ENCODE measurements around the gene LRBA. TPM values are rescaled to one million over a fixed set of nuclear protein-coding genes. Genes with fewer than 3 reads are reported as not detected.
"Not testable (repeated sequence)": the region's sequence is repeated elsewhere in the genome, so short reads cannot be mapped to it uniquely, and the experiment has no call there.

Gene LRBA
- total RNA-seq, 3 donors from 2014 or later (not counting 1 experiment from before 2014, with no cell fraction given): 72.1 to 87.6 (median 83.1) TPM

DNA sequence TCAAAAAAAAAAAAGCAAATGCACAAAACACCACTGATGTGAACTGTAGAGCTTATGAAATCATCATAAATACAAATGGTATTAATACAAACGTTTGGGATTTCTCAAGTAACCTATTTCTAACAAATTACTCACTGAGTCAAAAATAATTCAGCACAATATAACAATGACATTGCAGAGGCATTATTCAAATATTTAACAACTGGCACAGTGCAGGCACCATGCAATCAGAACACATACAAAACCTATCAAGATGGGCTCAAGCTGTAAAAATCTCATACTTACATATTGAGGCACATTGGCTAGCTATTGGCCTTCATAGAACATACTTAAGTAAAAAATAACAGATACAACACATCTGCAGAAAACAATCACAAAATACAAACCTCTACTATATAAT, 81.1 kb downstream of the LRBA start:
- WGBS (ENCODE audit: insufficient coverage): 100% methylated on average over 1 of the region's 1 CpG
- ATAC-seq (no peak), DNase-seq (no peak)
- Histone ChIP-seq H3K4me3 (ENCODE audit: low read length) (no peak overlapping the region), H3K27me3 (ENCODE audit: control insufficient read depth, insufficient read depth, low read length) (no peaks in the 10 kb centered on the region), H3K9me3 (ENCODE audit: control insufficient read depth, insufficient read depth, low read length) (no peaks in the 10 kb centered on the region), H3K4me1 (ENCODE audit: control insufficient read depth, insufficient read depth, low read length) (no peaks in the 10 kb centered on the region), H3K27ac (ENCODE audit: low read length) (no peak overlapping the region), H3K36me3 (ENCODE audit: control insufficient read depth, insufficient read depth, low read length) (no peaks in the 10 kb centered on the region)
- Mint-ChIP-seq H3K4me3 (no peak overlapping the region), H3K36me3 (peaks cover 2% of the 10 kb centered on the region), H3K27ac (no peak overlapping the region), H3K27me3 (ENCODE audit: low read depth in 2 of 2) (no peaks in the 10 kb centered on the region), H3K9me3 (no peaks in the 10 kb centered on the region), H3K4me1 (peaks cover 16 to 19% of the 10 kb centered on the region in 2 donors)
- intact Hi-C loops (cut with micrococcal nuclease): no loop called here
- TF ChIP-seq, protein P1, sequence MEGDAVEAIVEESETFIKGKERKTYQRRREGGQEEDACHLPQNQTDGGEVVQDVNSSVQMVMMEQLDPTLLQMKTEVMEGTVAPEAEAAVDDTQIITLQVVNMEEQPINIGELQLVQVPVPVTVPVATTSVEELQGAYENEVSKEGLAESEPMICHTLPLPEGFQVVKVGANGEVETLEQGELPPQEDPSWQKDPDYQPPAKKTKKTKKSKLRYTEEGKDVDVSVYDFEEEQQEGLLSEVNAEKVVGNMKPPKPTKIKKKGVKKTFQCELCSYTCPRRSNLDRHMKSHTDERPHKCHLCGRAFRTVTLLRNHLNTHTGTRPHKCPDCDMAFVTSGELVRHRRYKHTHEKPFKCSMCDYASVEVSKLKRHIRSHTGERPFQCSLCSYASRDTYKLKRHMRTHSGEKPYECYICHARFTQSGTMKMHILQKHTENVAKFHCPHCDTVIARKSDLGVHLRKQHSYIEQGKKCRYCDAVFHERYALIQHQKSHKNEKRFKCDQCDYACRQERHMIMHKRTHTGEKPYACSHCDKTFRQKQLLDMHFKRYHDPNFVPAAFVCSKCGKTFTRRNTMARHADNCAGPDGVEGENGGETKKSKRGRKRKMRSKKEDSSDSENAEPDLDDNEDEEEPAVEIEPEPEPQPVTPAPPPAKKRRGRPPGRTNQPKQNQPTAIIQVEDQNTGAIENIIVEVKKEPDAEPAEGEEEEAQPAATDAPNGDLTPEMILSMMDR (IDR thresholded peaks at IDR 0.05): no peak

DNA sequence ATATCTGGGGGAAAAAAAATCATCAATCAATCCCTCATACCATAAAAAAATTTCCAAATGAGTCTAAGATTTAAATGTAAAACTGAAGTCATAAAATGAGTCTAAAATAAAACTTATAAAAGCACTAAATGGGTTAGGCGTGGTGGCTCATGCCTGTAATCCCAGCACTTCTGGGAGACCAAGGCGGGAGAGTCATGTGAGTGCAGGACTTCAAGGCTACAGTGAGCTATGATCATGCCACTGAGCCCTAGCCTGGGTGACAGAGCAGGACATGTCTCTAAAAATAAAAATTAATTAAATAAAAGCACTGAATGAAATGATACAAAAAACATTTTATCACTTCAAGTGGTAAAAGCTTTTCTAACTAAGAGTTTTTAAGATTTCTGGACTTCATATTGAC, 83.3 kb downstream of the LRBA start:
- Histone ChIP-seq H3K27me3 (ENCODE audit: control insufficient read depth, insufficient read depth, low read length) (no peaks in the 10 kb centered on the region), H3K27ac (ENCODE audit: low read length) (no peak overlapping the region), H3K36me3 (ENCODE audit: control insufficient read depth, insufficient read depth, low read length) (no peaks in the 10 kb centered on the region), H3K4me1 (ENCODE audit: control insufficient read depth, insufficient read depth, low read length) (no peaks in the 10 kb centered on the region), H3K4me3 (ENCODE audit: low read length) (no peak overlapping the region), H3K9me3 (ENCODE audit: control insufficient read depth, insufficient read depth, low read length) (no peaks in the 10 kb centered on the region)
- ATAC-seq (no peak), DNase-seq (no peak)
- H3K4me1 Mint-ChIP-seq: peaks cover 4 to 8% of the 10 kb centered on the region in 2 donors
- 100% methylated on average over 2 of the region's 2 CpGs for WGBS (ENCODE audit: insufficient coverage)
- H3K27ac Mint-ChIP-seq: no peak overlapping the region
- H3K4me3 Mint-ChIP-seq: no peak overlapping the region
- TF ChIP-seq, protein P1 (IDR thresholded peaks at IDR 0.05): no peak
- H3K36me3 Mint-ChIP-seq: peaks cover 7% of the 10 kb centered on the region
- no peaks in the 10 kb centered on the region for H3K27me3 Mint-ChIP-seq (ENCODE audit: low read depth in 2 of 2)
- intact Hi-C loops (cut with micrococcal nuclease): no loop called here
- H3K9me3 Mint-ChIP-seq: no peaks in the 10 kb centered on the region

DNA sequence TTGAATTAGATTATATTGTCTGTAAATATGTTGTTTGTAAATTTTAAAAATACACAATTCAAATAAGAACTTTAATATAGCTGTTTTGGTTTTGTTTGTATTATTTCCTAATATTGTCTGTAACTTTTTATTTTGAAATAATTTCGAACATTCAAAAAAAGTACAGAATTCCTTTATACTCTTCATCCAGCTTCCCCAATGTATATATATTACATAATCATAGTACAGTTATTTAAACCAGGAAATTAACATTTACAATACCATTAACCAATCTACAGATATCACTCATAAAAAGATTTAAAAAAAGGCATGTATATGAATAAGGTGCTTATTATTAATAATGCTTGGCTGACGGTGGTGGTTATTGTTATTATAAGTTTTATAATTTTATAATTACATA, 84.1 kb downstream of the LRBA start:
- Histone ChIP-seq H3K9me3 (ENCODE audit: control insufficient read depth, insufficient read depth, low read length) (no peaks in the 10 kb centered on the region), H3K36me3 (ENCODE audit: control insufficient read depth, insufficient read depth, low read length) (no peaks in the 10 kb centered on the region), H3K4me3 (ENCODE audit: low read length) (no peak overlapping the region), H3K27me3 (ENCODE audit: control insufficient read depth, insufficient read depth, low read length) (no peaks in the 10 kb centered on the region), H3K4me1 (ENCODE audit: control insufficient read depth, insufficient read depth, low read length) (no peaks in the 10 kb centered on the region), H3K27ac (ENCODE audit: low read length) (no peak overlapping the region)
- TF ChIP-seq, protein P1 (IDR thresholded peaks at IDR 0.05): no peak
- intact Hi-C loops (cut with micrococcal nuclease): no loop called here
- Mint-ChIP-seq H3K36me3 (peaks cover 7% of the 10 kb centered on the region), H3K27ac (no peak overlapping the region), H3K4me3 (no peak overlapping the region), H3K4me1 (no peaks in the 10 kb centered on the region), H3K27me3 (ENCODE audit: low read depth in 2 of 2) (no peaks in the 10 kb centered on the region), H3K9me3 (no peaks in the 10 kb centered on the region)
- no peak for DNase-seq
- WGBS (ENCODE audit: insufficient coverage): no CpG with 5 or more reads among the region's 2 CpGs
- ATAC-seq: no peak

DNA sequence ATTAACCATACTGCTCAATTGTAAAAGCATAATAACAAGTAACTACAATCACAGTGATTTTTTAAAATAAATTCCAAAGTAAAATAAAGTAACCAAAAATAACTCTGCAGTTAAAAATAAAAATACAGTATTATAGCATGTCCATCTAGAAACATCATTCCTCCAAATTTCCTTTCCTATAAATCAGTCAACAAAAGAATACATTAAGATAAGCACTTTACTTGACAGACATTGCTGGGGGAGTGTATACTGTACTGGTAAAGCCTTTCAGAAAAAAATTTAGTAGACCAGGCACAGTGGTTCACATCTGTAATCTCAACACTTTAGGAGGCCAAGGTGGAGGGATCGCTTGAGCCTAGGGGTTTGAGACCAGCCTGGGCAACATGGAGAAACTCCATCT, 91.1 kb downstream of the LRBA start:
- Mint-ChIP-seq H3K36me3 (peaks cover 4% of the 10 kb centered on the region), H3K27ac (no peak overlapping the region), H3K4me3 (no peak overlapping the region), H3K27me3 (ENCODE audit: low read depth in 2 of 2) (no peaks in the 10 kb centered on the region), H3K4me1 (no peaks in the 10 kb centered on the region), H3K9me3 (no peaks in the 10 kb centered on the region)
- TF ChIP-seq, protein P1 (IDR thresholded peaks at IDR 0.05): no peak
- H3K4me1 ChIP-seq (ENCODE audit: control insufficient read depth, insufficient read depth, low read length): no peaks in the 10 kb centered on the region
- DNase-seq: no peak
- no peak overlapping the region for H3K27ac ChIP-seq (ENCODE audit: low read length)
- intact Hi-C loops (cut with micrococcal nuclease): no loop called here
- ATAC-seq: no peak
- H3K36me3 ChIP-seq (ENCODE audit: control insufficient read depth, insufficient read depth, low read length): peaks cover 30% of the 10 kb centered on the region
- H3K9me3 ChIP-seq (ENCODE audit: control insufficient read depth, insufficient read depth, low read length): no peaks in the 10 kb centered on the region
- 100% methylated on average over 1 of the region's 1 CpG for WGBS (ENCODE audit: insufficient coverage)
- no peak overlapping the region for H3K4me3 ChIP-seq (ENCODE audit: low read length)
- H3K27me3 ChIP-seq (ENCODE audit: control insufficient read depth, insufficient read depth, low read length): no peaks in the 10 kb centered on the region

DNA sequence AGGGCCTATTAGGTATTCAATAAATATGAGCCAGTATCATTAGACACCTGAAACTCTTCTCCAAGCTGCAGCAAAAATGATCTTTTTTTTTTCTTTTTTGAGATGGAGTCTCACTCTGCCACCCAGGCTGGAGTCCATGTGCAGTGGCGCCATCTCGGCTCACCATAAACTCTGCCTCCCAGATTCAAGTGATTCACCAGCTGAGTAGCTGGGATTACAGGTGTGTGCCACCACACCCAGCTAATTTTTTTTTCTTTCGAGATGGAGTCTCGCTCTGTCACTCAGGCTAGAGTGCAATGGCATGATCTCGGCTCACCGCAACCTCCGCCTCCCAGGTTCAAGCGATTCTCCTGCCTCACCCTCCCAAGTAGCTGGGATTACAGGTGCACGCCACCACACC, 93.6 kb downstream of the LRBA start:
- H3K36me3 Mint-ChIP-seq; H3K27me3 ChIP-seq (ENCODE audit: control insufficient read depth, insufficient read depth, low read length); H3K27ac Mint-ChIP-seq; H3K9me3 ChIP-seq (ENCODE audit: control insufficient read depth, insufficient read depth, low read length); H3K4me1 Mint-ChIP-seq; DNase-seq; intact Hi-C loops (cut with micrococcal nuclease); H3K27ac ChIP-seq (ENCODE audit: low read length); H3K4me3 Mint-ChIP-seq; H3K9me3 Mint-ChIP-seq; H3K4me3 ChIP-seq (ENCODE audit: low read length); H3K27me3 Mint-ChIP-seq (ENCODE audit: low read depth in 2 of 2); ATAC-seq; H3K4me1 ChIP-seq (ENCODE audit: control insufficient read depth, insufficient read depth, low read length): not testable (repeated sequence)
- H3K36me3 ChIP-seq (ENCODE audit: control insufficient read depth, insufficient read depth, low read length): peaks cover 34% of the 10 kb centered on the region
- WGBS (ENCODE audit: insufficient coverage): 97% methylated on average over 9 of the region's 9 CpGs

Measured in natural killer cell (primary cell).